ENCODE data around the gene KDELR3. TPM values are rescaled to one million over a fixed set of nuclear protein-coding genes. Genes with fewer than 3 reads are reported as not detected.

The KDELR3 gene
- total RNA-seq, 1 donor from 2014 or later: 3.7 TPM

- Mint-ChIP-seq H3K27me3 (ENCODE audit: unreplicated experiment) (peaks cover 20% of the 10 kb centered on the region), H3K27ac (ENCODE audit: unreplicated experiment) (no peak overlapping the region), H3K4me3 (ENCODE audit: unreplicated experiment) (no peak overlapping the region), H3K36me3 (ENCODE audit: low read depth, unreplicated experiment) (peaks cover 6% of the 10 kb centered on the region), H3K9me3 (ENCODE audit: unreplicated experiment) (no peaks in the 10 kb centered on the region), H3K4me1 (ENCODE audit: unreplicated experiment) (peaks cover 2% of the 10 kb centered on the region)
- TF ChIP-seq CTCF (IDR thresholded peaks at IDR 0.05; ENCODE audit: unreplicated experiment): no peak
- DNase-seq (ENCODE audit: low spot score): no peak
These were observed 18.1 kb upstream of the KDELR3 start for GRCh38 chr22:38449776-38450175.

- no peak overlapping the region for H3K27ac Mint-ChIP-seq (ENCODE audit: unreplicated experiment)
- H3K36me3 Mint-ChIP-seq (ENCODE audit: low read depth, unreplicated experiment): peaks cover 6% of the 10 kb centered on the region
- no peak overlapping the region for H3K4me3 Mint-ChIP-seq (ENCODE audit: unreplicated experiment)
- H3K9me3 Mint-ChIP-seq (ENCODE audit: unreplicated experiment): no peaks in the 10 kb centered on the region
- no peak for TF ChIP-seq CTCF (IDR thresholded peaks at IDR 0.05; ENCODE audit: unreplicated experiment)
- H3K27me3 Mint-ChIP-seq (ENCODE audit: unreplicated experiment): peaks cover 18% of the 10 kb centered on the region
- peaks cover 2% of the 10 kb centered on the region for H3K4me1 Mint-ChIP-seq (ENCODE audit: unreplicated experiment)
- DNase-seq (ENCODE audit: low spot score): no peak
These were observed 17.6 kb upstream of the KDELR3 start for GRCh38 chr22:38450234-38450797.

GRCh38 chr22:38451404-38451803, 16.5 kb upstream of the KDELR3 start:
- H3K4me3 Mint-ChIP-seq (ENCODE audit: unreplicated experiment): no peak overlapping the region
- peaks cover 6% of the 10 kb centered on the region for H3K36me3 Mint-ChIP-seq (ENCODE audit: low read depth, unreplicated experiment)
- H3K9me3 Mint-ChIP-seq (ENCODE audit: unreplicated experiment): no peaks in the 10 kb centered on the region
- DNase-seq (ENCODE audit: low spot score): no peak
- TF ChIP-seq CTCF (IDR thresholded peaks at IDR 0.05; ENCODE audit: unreplicated experiment): no peak
- H3K4me1 Mint-ChIP-seq (ENCODE audit: unreplicated experiment): peaks cover 2% of the 10 kb centered on the region
- H3K27me3 Mint-ChIP-seq (ENCODE audit: unreplicated experiment): peaks cover 18% of the 10 kb centered on the region
- H3K27ac Mint-ChIP-seq (ENCODE audit: unreplicated experiment): no peak overlapping the region

- peaks cover 6% of the 10 kb centered on the region for H3K36me3 Mint-ChIP-seq (ENCODE audit: low read depth, unreplicated experiment)
- no peak for TF ChIP-seq CTCF (IDR thresholded peaks at IDR 0.05; ENCODE audit: unreplicated experiment)
- H3K4me1 Mint-ChIP-seq (ENCODE audit: unreplicated experiment): peaks cover 2% of the 10 kb centered on the region
- H3K9me3 Mint-ChIP-seq (ENCODE audit: unreplicated experiment): no peaks in the 10 kb centered on the region
- no peak for DNase-seq (ENCODE audit: low spot score)
- peaks cover 18% of the 10 kb centered on the region for H3K27me3 Mint-ChIP-seq (ENCODE audit: unreplicated experiment)
- H3K4me3 Mint-ChIP-seq (ENCODE audit: unreplicated experiment): no peak overlapping the region
- H3K27ac Mint-ChIP-seq (ENCODE audit: unreplicated experiment): no peak overlapping the region
These were observed 16.0 kb upstream of the KDELR3 start for GRCh38 chr22:38451864-38452263.

- no peak overlapping the region for H3K4me3 Mint-ChIP-seq (ENCODE audit: unreplicated experiment)
- peaks cover 6% of the 10 kb centered on the region for H3K36me3 Mint-ChIP-seq (ENCODE audit: low read depth, unreplicated experiment)
- no peak overlapping the region for H3K27ac Mint-ChIP-seq (ENCODE audit: unreplicated experiment)
- TF ChIP-seq CTCF (IDR thresholded peaks at IDR 0.05; ENCODE audit: unreplicated experiment): no peak
- no peaks in the 10 kb centered on the region for H3K9me3 Mint-ChIP-seq (ENCODE audit: unreplicated experiment)
- peaks cover 2% of the 10 kb centered on the region for H3K4me1 Mint-ChIP-seq (ENCODE audit: unreplicated experiment)
- peaks cover 19% of the 10 kb centered on the region for H3K27me3 Mint-ChIP-seq (ENCODE audit: unreplicated experiment)
- DNase-seq (ENCODE audit: low spot score): no peak
These were observed 15.4 kb upstream of the KDELR3 start for GRCh38 chr22:38452373-38453065.
